Psoas muscle (tissue), 8 donors: Measurements from ENCODE around the gene DHRS13. TPM values are rescaled to one million over a fixed set of nuclear protein-coding genes. Genes with fewer than 3 reads are reported as not detected.
"Not testable (repeated sequence)": the region's sequence is repeated elsewhere in the genome, so short reads cannot be mapped to it uniquely, and the experiment has no call there.

Source experiments
- ATAC-seq, 4 donors: fragments of 200-7000 bp; cut with Tn5 transposase; one replicate each; pipeline ENCODE4 v1.9.1; 2020; ENCODE audit warnings: moderate library complexity in 3 of 4, mild to moderate bottlenecking in 2 of 4
- DNase-seq, 2 donors: peaks; one replicate each; pipeline ENCODE4 v3.0.0-alpha.2; 2020
- H3K27ac ChIP-seq: fragments of 200-600 bp; one replicate; pipeline ENCODE4 v1.8.0; 2022
- H3K27me3 ChIP-seq, 3 donors: fragments of 200-600 bp in 1 of 3; one replicate each; pipeline versions ENCODE4 v1.6.1 to v1.8.0; 2013 to 2022; ENCODE audit warnings: low read length in 2 of 3, mild to moderate bottlenecking in 2 of 3, moderate library complexity in 1 of 3; ENCODE audit not compliant: insufficient read depth in 3 of 3
- H3K36me3 ChIP-seq, 2 donors: fragments of 200-600 bp in 1 of 2; one replicate each; pipeline versions ENCODE4 v1.6.1 to v1.8.0; 2013 to 2022; ENCODE audit warnings: low read depth in 1 of 2, mild to moderate bottlenecking in 1 of 2, moderate library complexity in 1 of 2; ENCODE audit not compliant: insufficient read depth in 1 of 2
- H3K4me1 ChIP-seq: fragments of 200-600 bp; one replicate; pipeline ENCODE4 v1.8.0; 2022
- H3K4me3 ChIP-seq: fragments of 200-600 bp; one replicate; pipeline ENCODE4 v1.8.0; 2022; ENCODE audit warnings: mild to moderate bottlenecking
- H3K9me3 ChIP-seq: fragments of 200-600 bp; one replicate; pipeline ENCODE4 v1.8.0; 2022
- CTCF ChIP-seq: fragments of 200-600 bp; IDR thresholded peaks from one replicate; pipeline ENCODE4 v1.8.0; 2022; ENCODE audit warnings: antibody characterized with exemption
- WGBS, 3 donors: extraction: QIAGEN DNeasy Blood & Tissue Kit; methylation state at CpG; one replicate each; pipeline versions ENCODE4 v1.1.6 to v1.1.7; 2013; 5-methylcytosine and 5-hydroxymethylcytosine counted together
- intact Hi-C, 2 donors: fragments of 100-400 bp; cut with DNase I; formaldehyde crosslinking; loops; one replicate each; pipeline versions ENCODE4 v1.11.0 to v1.14.2; 2022
- polyA plus RNA-seq, 3 donors: library from polyadenylated mRNA; stranded (reverse); fragments of 200-250 nt; gene quantifications; one replicate each; pipeline ENCODE4 v1.2.3, GENCODE V29; 2013
- total RNA-seq, 4 donors: library from RNA; stranded (reverse); fragmentation: NEBNext Ultra II Directional in 2 of 4; extraction: Animal tissue kit (Norgen Biotek cat#: 25700) in 2 of 4; gene quantifications; one replicate each; pipeline versions ENCODE4 v1.2.1 to v1.2.4, GENCODE V29; 2021 to 2023
- donor health status: healthy with polysubstance abuse.
- donor health status: DM: no; HTN: no; CAD: no; lungs with moderate emphysema.
- donor health status: Bipolar disorder and iron deficiency.
- donor health status: healthy.
- donor health status: DM: yes; HTN: yes; CAD: no.
- donor health status: DM: no; HTN: no; CAD: no.
- donor health status: DM: no; HTN: no; CAD: no.
- donor health status: DM: yes; HTN: yes; CAD: no.

Gene DHRS13
- total and polyA plus RNA-seq, 7 donors: 0.48 to 2.7 (median 1.2) TPM

DNA sequence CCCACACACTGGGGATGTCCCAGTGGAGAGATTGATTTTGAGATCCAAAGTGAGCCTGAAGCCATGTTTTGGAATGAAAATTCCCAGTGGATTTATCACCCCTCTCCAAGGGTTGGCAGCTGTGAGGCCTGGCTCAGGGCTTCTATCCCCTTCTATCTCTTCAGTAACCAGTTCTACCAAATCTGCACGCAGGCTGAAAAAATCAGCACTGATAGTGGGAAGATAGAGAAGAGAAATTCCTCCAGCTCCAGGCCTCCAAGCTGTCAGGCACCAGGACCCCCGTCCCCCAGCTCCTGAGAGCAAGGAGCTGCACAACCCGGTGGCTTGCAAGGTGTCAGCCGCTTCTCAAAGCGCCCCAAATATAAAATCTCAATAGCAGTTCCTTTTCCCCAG, 6.4 kb downstream of the DHRS13 start:
- Histone ChIP-seq H3K36me3 (no peaks in the 10 kb centered on the region), H3K4me3 (peak overlapping the region; percentile 91), H3K27me3 (no peaks in the 10 kb centered on the region), H3K4me1 (peaks cover 28% of the 10 kb centered on the region), H3K27ac (peak overlapping the region; percentile 92), H3K9me3 (no peaks in the 10 kb centered on the region)
- ATAC-seq (no peak), DNase-seq (no peak)
- 28 to 40% (median 38%) methylated on average over 5 of the region's 5 CpGs for WGBS, 3 donors
- intact Hi-C loops: loop anchor here (5.0 to 10.0 kb wide), 3 partner anchors 39 to 134 kb away; partner anchors contain the start of gene ERAL1 (in 2 of the 2)
- no peak for TF ChIP-seq CTCF

GRCh38 chr17:28895794-28896447, 7.0 kb downstream of the DHRS13 start:
- Histone ChIP-seq H3K27me3 (no peaks in the 10 kb centered on the region), H3K9me3 (no peaks in the 10 kb centered on the region), H3K4me1 (peaks cover 28% of the 10 kb centered on the region), H3K36me3 (no peaks in the 10 kb centered on the region), H3K27ac (peak overlapping the region; percentile 92), H3K4me3 (peak overlapping the region; percentile 91)
- no peak for ATAC-seq
- no peak for DNase-seq
- intact Hi-C loops: loop anchor here (5.0 to 10.0 kb wide), 3 partner anchors 39 to 134 kb away; partner anchors contain the start of gene ERAL1 (in 2 of the 2)
- TF ChIP-seq CTCF: no peak
- 46 to 49% (median 46%) methylated on average over 3 of the region's 3 CpGs for WGBS, 3 donors

DNA sequence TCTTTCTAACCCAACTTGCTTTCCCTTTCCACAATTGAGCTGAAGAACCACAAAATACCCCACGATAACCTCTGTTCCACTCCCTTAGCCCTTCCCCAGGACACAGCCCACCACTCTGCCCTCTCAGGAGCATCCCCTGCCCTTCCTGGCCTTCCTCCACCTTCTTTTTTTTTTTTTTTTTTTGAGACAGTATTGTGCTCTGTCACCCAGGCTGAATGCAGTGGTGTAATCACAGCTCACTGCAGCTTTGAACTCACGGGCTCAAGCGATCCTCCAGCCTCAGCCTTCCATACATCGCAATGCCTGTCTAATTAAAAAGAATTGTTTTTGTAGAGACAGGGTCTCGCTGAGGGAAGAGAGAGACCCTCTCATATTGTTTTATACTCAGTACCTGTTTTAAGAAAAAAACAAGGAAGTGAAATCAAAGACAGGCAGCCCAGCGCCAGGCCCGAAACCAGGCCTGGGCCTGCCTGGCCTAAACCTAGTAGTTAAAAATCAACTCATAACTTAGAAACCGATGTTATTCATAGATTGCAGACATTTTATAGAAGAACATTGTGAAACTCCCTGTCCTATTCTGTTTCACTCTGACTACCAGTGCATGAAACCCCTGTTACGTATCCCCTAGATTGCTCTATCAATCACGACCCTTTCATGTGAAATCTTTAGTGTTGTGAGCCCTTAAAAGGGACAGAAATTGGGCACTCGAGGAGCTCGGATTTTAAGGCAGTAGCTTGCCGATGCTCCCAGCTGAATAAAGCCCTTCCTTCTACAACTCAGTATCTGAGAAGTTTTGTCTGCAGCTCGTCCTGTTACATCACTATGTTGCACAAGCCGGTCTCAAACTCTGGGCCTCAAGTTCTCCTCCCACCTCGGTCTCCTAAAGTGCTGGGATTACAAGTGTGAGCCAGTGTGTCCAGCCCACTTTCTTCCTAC, 9.4 kb downstream of the DHRS13 start:
- not testable (repeated sequence) for H3K36me3 ChIP-seq, H3K27me3 ChIP-seq, H3K9me3 ChIP-seq, DNase-seq, ATAC-seq
- intact Hi-C loops: loop anchor here in 1 of 2 donors (10.0 kb wide), 1 partner anchor 129 kb away; no protein-coding TSS in a partner anchor
- H3K27ac ChIP-seq: peak overlapping the region; percentile 23
- H3K4me3 ChIP-seq: peak overlapping the region; percentile 1
- WGBS, 3 donors: 86 to 88% (median 87%) methylated on average over 16 of the region's 16 CpGs
- peaks cover 26% of the 10 kb centered on the region for H3K4me1 ChIP-seq

GRCh38 chr17:28892024-28892423, 10.9 kb downstream of the DHRS13 start:
- TF ChIP-seq CTCF: no peak
- peak in 1 of 4 donors; percentile 28 for ATAC-seq
- Histone ChIP-seq H3K9me3 (no peaks in the 10 kb centered on the region), H3K27ac (no peak overlapping the region), H3K36me3 (peaks cover 0 to 8% of the 10 kb centered on the region in 2 donors), H3K27me3 (no peaks in the 10 kb centered on the region), H3K4me3 (no peak overlapping the region), H3K4me1 (peaks cover 20% of the 10 kb centered on the region)
- DNase-seq: no peak
- 71 to 81% (median 72%) methylated on average over 3 to 4 of the region's 4 CpGs for WGBS, 3 donors
- intact Hi-C loops: loop anchor here in 1 of 2 donors (10.0 kb wide), 1 partner anchor 127 kb away; no protein-coding TSS in a partner anchor

- intact Hi-C loops: loop anchor here in 1 of 2 donors (10.0 kb wide), 1 partner anchor 126 kb away; no protein-coding TSS in a partner anchor
- H3K27ac ChIP-seq: no peak overlapping the region
- ATAC-seq (peak in 1 of 4 donors; percentile 24), DNase-seq (no peak)
- H3K4me3 ChIP-seq: no peak overlapping the region
- H3K4me1 ChIP-seq: peaks cover 20% of the 10 kb centered on the region
- no peak for TF ChIP-seq CTCF
- peaks cover 0 to 12% of the 10 kb centered on the region in 2 donors for H3K36me3 ChIP-seq
- no peaks in the 10 kb centered on the region for H3K9me3 ChIP-seq
- WGBS, 3 donors: 47 to 65% (median 59%) methylated on average over 1 of the region's 1 CpG
- H3K27me3 ChIP-seq: no peaks in the 10 kb centered on the region
Measured at GRCh38 chr17:28891201-28891600, 11.7 kb downstream of the DHRS13 start.
